Left forelimb (tissue), 1 donor: ENCODE data around the gene C1orf56.

Experiments used
- DNase-seq: peaks from one replicate; pipeline ENCODE4 v3.0.0-alpha.2; 2018; ENCODE audit warnings: low spot score

The C1orf56 gene, protein sequence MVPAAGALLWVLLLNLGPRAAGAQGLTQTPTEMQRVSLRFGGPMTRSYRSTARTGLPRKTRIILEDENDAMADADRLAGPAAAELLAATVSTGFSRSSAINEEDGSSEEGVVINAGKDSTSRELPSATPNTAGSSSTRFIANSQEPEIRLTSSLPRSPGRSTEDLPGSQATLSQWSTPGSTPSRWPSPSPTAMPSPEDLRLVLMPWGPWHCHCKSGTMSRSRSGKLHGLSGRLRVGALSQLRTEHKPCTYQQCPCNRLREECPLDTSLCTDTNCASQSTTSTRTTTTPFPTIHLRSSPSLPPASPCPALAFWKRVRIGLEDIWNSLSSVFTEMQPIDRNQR

DNA sequence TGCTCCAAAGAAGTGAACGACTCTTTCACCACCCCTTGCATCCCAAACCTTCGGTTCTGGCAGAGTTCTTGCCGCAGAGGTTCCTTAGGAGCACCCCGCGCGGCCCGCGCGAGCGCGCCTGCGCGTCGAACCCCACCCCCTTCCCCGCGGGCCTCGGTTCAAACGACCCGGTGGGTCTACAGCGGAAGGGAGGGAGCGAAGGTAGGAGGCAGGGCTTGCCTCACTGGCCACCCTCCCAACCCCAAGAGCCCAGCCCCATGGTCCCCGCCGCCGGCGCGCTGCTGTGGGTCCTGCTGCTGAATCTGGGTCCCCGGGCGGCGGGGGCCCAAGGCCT is at the start of gene C1orf56:
Gene C1orf56, plus strand, starts transcription at position 161 of the 334 bp plus-strand sequence. Its CDS starts 97 bp downstream, at position 258.
- DNase-seq, result peak; percentile 87

DNA sequence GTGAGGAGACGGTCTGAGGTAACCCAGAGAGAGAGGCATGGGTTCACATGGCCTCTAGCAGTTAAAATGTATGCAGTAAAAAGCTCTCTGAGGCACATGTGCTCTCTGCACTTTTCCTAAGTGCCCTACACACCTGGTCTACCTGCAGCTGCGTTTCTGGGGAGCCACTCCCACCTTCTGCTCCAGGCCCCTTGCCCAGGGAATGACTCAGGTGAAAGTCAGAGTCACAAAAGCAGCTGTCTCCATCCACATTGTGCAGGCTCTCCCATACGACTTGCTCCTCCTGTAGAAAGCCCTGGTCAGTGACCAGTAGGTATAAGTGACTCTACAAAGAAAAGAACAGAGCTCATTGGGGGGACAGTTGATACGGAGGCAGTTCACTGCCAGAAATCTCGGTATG is 49.6 kb upstream of the C1orf56 start:
- DNase-seq, result no peak

DNA sequence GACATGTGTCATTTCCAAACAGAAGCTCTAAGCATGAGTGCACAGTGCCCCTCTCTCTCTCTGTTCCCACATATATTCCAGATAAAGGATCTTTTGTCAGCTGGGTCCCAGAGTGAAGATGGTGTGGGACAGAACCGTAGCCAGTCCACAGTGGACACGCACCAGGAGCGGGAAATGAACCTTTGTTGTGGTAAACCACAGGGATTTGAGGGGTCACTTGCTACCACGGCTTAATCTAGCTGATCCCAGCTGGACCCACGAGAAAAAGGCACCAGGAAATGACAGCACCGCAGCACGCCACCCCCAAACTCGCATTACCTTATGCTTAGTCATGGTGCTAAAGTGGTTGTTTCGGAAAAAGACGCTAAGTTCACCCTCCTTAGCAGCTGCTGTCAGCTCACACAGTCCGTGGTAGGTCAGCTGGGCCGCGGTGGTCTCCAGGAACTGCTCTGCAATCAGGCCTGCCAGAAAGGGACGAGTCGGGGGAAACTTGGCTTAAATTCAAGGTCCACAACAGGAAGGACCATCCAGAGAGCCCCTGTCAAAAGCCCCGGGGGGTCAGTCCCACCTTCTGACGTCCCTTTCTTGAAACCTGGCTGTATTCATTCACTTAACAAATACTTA is 48.4 kb upstream of the C1orf56 start:
- DNase-seq, result no peak

DNA sequence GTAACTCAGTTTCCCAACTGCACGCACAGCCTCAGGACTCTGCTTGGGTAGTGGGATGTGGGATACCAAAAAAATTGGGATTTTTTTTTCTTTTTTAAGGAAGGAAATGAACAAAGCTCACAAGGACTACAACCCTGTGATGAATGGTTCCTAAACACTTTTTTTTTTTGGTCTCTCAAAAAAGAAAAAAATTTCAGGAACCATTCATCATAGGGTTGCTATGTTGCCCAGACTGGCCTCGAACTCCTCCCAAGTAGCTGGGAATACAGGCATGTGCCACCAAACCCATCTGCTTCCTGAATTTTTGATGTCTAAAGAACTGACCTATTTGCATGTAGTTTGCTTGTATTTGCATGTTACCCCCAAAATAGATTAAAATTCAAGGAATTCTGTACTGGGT is 47.6 kb upstream of the C1orf56 start:
- no peak for DNase-seq

DNA sequence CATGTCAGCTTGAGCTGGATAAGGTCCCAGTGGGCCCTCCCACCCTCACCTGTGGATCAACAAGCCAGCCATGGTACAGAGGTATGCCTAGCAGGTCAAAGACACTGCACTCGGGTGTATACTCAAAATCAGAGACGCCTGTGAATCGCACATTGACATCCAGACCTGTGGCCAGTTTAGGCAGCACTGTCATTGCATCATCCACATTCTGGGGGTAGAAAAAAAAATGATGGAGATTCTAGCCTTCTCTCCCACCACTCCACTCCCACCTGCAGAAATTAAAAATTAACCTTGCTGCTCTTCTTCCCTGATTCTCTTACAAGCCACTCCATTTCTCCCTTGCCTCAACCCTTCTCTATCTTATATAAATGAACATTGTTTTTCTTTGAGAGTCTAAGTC is 47.1 kb upstream of the C1orf56 start:
- DNase-seq, result no peak

DNA sequence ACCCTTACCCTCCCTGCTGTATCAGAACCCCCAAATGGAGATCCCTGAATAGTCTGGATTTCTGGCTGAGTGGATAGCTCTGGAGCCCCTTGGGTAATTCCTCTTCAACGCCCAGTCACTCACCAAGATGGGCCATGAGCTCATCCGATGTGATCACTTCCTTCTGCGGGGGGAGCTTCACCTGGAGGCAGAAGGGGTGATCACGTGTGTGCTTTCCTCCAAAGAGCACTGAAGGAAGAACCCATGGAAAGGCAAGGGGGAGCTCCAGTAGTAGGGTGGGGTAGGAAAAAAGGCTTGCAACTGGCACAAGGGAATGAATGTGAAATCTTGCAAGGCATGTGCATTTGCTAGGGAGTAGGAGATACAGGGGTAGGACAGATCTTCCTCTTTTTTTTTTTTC is 45.9 kb upstream of the C1orf56 start:
- no peak for DNase-seq

DNA sequence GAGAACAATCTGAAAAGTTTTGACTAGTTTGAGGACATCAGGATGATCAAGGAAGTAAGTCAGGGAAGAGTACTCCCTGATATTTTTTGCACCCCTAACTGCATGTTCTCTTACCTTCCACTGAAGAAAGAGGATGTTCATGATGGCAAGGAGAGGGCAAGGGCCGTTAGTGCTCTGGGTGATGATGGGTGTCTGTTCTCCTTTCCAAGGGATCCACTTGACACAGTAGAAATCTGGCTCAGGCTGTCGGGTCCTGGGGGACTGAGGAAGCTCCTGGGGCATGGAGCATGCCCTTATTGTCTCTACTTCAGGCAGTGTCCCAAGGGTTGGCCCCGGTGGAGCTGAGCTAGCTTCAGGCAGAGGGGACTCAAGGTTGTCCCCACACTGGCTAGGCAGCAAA is 45.5 kb upstream of the C1orf56 start:
- DNase-seq, result no peak

DNA sequence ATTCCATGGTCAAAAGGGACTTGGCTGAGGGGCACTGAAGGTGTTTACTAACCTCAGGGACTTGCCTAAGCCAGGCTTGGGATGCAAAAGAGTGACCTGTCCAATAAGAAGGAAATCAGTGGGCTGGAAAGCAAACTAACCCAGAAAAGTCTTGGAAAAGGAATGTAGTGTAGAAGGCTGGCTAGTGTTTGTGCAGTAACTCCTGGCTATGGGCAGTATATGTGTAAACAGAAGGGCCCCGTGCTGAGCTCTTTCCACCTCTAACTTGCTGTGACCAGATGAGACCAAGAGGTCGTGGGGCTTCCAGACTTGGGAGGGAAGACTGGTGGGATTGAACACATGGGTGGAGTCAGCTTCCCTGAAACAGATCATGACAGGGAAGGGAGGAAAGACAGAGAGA is 44.9 kb upstream of the C1orf56 start:
- DNase-seq, result no peak

DNA sequence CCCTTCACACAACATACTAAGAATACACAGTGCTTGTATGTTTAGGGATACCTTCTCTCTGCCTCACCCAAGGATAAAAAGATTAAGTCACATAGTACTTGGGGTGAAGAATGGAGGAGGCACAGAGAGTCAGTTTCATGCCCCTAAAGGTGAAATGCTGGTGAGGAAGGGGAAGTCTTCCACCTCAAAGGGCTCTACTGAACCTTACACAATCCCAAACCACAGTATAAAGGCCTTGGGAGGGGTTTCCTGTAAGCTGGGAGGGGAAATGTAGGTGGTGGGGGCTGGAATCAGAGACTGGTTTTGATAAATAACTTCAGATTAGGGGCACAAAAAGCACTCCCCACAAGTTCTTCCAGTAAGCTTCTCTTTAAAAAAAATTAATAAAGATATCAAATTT is 44.4 kb upstream of the C1orf56 start:
- no peak for DNase-seq

DNA sequence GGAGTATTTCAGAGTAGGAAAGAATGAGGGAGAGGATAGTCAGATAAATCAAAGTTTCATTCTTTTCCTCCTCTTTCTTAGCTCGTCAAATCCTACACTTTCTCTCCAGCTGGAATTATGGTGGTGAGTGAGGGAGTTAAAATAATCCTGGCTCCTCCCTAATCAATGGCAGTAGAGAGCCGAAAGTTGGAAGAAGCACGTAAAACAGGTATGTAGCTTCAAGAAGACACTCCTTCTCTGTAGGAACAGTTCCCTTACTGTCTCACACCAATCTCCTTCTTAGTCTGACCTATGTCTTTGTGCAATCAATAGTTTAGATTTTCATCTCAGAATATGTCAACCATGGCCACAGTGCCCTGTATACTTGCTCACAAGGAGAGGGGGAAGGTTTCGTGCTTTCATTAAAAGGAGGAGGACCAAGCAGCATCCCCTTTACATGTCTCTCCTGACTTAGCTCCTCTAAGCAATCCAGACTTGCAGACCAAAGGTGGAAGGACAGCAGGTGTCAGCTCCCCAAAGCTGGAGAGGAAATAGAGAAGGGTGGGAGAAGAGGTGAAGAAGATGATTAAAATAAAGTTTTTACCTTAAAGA is 41.7 kb upstream of the C1orf56 start:
- no peak for DNase-seq

DNA sequence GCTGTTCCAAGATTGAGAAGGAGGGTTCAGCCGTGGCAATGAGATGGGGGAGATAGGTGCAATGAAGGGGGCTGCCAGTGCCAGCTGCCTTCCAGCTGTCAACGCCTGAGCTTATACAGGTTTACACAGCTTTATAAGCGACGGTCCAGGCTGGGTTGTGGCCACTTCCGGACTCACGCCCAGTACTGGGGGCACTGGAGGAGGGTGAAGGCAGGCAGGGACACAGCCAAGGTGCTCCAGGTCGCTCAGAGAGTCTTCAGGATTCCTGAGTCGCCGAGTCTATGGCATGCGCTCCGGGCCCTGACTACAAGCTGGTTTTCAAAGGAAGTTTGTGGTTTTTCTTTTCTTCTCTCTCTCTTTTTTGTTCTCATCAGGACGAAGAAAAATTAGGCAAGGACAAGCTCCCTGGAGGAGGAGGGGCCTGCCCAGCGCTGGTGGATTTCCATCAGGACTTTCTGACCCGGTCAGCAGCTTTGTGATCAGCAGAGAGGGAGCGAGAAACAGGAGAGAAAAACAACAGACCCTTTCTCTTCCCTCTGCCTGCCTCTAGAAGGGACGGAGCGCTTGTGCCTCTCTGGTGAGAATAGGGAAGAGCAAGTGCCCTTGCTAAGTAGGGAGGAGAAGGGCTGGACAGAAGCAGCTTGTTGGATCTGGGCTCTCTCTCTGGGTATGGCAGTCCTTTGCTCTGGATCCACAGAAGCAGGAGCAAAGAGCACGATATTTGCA is 41.1 kb upstream of the C1orf56 start, which contains the start of gene MINDY1:
Gene MINDY1, minus strand, starts transcription at position 576 of the 726 bp plus-strand sequence. CDS start 4,285 bp downstream, outside the sequence.
- DNase-seq, result peak; percentile 77

DNA sequence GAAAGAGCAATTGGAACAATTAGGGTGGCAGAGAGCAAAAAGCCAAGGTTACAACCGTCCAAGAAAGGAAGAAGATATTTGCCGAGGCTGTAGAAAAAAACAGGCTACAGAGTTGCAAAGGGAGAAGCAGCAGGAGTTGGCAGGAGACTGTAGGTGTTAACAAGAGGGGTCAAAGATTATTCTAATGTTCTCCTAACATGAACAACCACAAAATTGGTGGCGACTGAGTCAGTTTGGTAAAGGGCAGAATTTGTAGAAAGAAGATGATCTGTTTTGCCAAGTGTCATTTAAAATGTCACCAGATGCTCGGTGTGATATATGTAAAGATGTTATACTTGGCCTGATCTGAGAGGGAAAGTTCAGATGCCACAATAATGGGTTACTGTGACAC is 39.7 kb upstream of the C1orf56 start:
- DNase-seq, result no peak

DNA sequence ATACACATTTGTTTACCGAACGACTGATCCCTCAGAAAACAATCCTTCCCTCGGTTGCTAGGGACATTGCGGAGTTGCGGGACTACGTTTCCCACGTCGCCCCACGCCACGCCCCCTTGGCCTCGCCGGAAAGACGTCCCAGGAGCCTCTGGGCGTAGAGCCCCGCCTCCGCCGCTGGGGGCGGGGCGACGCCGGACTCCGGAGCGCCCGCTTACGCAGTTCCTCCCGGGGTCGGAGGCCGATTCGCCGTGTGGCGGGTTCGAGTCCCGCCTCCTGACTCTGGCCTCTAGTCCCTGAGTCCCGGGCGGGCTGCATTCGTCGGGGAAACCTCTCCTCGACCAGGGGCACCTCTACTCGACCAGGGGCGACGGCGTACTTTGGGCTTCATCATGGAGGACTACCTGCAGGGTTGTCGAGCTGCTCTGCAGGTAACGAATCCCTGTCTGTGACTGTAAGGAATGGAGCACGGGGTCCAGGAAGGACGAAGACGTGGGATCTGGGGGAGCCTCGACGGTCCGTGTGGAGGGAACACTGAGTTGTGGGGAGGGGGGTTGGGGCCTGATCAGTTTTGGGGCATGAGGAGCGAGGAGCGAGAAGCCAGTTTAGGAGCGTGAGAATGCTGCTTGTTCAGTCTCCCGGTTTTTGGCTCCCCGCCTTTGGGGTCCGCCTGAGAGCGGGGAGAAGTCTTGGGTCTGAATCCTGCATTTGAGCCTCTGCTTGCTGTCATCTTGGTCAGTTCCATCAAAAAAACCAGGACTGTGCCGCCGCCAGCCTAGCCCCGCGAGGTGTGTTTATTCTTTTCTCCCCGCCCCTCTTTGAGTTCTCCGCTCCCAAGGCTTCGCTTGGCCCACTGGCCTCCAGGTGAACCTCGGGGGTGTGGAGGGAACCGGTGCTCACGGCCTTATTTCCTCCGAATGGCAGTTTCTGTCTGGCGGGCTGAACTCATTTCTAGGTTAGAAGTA is 39.0 kb upstream of the C1orf56 start, which contains the start of gene PRUNE1:
Gene PRUNE1, plus strand, starts transcription at position 206 of the 962 bp plus-strand sequence. Its CDS starts 184 bp downstream, at position 390.
- DNase-seq, result peak; percentile 98

DNA sequence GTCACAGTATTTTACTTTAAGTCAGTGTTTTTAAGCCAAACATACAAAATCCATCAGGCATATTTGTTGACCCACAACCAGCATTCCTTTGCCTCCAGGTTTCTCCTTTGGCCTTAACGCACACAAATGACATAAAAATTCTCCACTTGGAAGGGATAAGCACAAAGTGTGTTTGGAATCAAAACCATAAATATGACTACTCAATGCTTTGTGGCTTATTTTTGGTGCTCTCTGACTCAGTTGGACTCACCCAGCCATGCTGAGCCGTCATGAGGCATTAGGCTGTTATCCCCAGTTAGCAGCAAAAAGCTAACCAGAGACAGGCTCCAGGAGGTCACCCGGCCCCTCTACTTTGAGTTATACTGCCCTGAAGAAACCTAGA is 38.4 kb upstream of the C1orf56 start:
- no peak for DNase-seq

DNA sequence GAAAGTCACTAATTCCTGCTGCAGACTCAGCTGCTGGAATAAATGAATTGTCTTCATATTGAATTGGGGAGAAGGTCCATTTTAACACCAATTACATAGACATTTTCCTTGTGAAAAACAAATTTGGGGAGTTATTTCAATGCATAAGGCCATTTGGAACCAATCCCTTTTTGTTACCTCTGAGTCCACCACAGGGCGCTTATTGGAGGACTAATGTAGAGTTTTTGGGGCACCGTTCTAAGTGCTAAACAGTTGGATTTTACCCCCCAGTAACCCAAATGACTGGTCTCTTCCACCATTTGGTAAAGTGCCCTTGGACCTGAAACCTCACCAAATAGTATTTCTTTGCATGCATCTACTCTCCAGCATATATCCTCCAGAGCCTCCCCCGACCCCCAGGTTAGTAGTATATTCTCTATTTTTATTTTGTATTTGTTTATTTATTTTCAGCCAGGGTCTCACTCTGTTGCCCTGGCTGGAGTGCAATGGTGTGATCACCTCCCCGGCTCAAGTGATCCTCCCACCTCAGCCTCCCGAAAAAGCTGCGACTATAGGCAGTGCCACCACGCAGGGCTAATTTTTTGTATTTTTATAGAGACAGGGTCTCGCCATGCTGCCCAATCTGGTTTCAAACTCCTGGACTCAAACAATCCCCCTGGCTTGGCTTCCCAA is 37.7 kb upstream of the C1orf56 start:
- DNase-seq, result no peak

DNA sequence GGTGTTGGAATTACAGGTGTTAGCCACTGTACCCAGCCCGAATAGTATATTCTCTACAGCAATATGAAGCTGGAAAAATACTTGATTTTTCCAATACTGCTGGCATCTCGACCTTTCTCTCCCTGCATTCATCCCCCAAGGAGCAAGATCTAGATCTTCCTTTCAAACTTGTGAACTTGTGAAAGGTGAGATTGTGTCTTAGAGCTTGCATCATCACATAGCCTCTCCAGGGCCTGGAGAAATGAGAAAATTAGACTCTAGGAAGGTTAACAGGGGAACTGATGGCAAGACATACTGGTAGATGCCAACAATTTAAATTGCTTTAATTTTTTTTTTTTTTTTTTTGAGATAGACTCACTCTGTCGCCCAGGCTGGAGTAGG is 37.2 kb upstream of the C1orf56 start:
- no peak for DNase-seq

DNA sequence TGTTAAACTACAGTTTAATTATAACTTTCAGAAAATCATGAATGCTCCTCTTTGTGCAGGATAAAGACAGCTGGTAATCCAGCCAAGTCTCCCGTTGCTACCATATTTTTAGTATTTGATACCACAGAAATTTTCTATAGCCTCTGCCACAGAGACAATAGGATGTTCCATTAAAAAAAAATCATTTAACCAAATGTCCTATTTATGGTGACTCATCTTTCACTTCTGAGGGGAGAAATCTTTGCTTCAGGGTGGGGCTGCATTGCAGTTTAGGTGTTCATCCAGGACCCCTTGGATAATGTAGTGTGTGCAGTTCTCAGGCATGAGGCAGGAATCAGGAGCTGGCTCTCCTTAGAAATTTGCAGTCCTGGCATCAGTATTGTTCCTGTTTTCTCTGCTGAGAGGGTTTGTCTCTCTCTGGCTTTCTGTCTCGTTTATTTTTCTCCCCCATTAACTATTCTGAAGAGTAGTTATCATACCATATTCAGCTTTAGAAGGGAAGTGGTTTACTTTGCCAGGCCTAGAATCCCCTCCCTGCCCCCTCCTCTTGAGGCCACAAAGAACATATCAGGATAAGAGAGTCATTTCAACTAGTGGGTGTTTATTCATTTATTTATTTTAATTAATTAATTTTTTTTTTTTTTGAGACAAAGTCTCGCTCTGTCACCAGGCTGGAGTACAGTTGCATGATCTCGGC is 36.2 kb upstream of the C1orf56 start:
- DNase-seq, result no peak

DNA sequence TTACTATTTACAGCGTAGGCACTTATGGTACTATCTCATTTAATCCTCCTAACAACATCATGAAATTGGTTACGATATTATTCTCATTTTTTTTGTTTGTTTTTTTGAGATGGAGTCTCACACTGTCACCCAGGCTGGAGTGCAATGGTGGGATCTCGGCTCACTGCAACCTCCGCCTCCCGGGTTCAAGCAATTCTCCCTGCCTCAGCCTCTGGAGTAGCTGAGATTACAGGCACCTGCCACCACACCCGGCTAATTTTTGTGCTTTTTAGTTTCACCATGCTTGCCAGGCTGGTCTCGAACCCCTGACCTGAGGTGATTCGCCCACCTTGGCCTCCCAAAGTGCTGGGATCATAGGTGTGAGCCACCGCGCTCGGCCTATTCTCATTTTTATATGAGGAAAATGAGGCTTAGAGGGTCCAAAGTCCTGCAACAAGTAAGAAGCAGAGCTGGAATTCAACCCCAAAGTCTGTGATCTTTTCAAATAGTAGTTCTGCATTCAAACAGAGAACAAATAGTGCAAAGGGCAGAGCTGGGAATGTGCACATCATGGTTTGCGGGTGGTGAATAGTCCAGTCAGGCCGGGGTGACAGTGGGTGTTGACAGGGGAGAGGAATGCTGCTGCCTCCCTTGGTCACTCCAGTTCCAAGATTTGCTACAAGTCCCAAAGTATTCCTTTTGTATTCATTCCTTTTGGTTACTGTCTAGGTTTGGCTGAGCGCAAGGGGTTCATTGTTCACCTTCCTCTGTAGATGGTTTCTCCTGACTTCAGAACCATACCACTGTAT is 34.7 kb upstream of the C1orf56 start:
- no peak for DNase-seq

DNA sequence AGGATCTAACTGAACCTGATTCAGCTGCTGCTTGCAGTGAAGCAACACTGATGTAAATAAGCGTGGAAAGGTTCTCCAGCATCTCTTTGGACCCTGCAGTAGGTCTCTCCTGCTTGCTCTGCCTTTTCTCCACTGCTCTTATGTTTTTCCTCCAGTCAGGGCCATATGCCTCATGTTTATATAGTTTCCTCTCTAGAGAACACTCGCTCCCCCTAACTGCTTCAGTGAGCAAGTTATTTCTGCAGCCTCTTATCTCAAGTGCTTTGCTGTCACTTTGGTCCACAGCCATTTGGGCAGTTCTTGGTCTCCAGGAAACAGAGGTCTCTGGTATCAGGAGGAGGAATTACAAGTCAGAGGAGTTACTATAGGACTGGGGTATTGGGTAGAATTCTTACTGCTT is 34.0 kb upstream of the C1orf56 start:
- DNase-seq, result no peak
